Transverse colon (tissue), 3 donors: Measurements from ENCODE around the gene SDK2.

Experiments used
- POLR2A ChIP-seq: fragments of 450-650 bp; IDR thresholded peaks from one replicate; pipeline ENCODE4 v1.6.1; 2016; ENCODE audit warnings: antibody characterized with exemption, mild to moderate bottlenecking, moderate library complexity
- TF ChIP-seq, protein P1 (sequence below), 5 experiments: fragments of 200-600 bp in 3 of 5; fragments of 450-650 bp in 2 of 5; sonication (generic) in 3 of 5; IDR thresholded peaks; 1 replicate in 2 of 5; 2 replicates in 3 of 5; pipeline ENCODE4 v1.5.1; 2016 to 2017; ENCODE audit warnings: antibody characterized with exemption in 5 of 5, inconsistent platforms in 3 of 5, mild to moderate bottlenecking in 2 of 5, moderate library complexity in 1 of 5

DNA sequence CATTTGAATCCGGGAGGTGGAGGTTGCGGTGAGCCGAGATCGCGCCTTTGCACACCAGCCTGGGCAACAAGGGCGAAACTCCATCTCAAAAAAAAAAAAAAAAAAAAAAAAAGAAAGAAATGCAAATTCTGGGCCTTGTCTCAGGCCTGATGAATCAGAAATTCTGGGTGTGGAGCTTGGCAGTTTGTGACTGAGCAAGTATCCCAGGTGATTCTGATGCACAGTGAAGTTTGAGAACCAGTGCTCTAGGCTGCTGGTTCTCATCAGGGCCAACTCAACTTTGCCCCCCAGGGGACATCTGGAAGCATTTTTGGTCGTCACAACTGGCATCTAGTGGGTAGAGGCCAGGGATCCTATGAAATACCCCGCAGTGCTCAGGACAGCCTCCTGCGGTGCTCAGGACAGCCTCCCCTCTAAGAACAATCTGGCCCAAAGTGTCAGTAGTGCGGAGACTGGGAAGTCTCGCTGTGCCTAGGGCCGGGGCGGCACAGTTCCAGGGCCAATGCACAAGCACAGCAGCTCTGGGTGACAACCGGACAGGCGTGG, 55.9 kb downstream of the SDK2 start:
- no peak for TF ChIP-seq POLR2A
- TF ChIP-seq, protein P1, sequence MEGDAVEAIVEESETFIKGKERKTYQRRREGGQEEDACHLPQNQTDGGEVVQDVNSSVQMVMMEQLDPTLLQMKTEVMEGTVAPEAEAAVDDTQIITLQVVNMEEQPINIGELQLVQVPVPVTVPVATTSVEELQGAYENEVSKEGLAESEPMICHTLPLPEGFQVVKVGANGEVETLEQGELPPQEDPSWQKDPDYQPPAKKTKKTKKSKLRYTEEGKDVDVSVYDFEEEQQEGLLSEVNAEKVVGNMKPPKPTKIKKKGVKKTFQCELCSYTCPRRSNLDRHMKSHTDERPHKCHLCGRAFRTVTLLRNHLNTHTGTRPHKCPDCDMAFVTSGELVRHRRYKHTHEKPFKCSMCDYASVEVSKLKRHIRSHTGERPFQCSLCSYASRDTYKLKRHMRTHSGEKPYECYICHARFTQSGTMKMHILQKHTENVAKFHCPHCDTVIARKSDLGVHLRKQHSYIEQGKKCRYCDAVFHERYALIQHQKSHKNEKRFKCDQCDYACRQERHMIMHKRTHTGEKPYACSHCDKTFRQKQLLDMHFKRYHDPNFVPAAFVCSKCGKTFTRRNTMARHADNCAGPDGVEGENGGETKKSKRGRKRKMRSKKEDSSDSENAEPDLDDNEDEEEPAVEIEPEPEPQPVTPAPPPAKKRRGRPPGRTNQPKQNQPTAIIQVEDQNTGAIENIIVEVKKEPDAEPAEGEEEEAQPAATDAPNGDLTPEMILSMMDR (IDR thresholded peaks at IDR 0.05): no peak
